Subcutaneous adipose tissue (tissue), 4 donors: Measurements from ENCODE around the gene M6PR. TPM values are rescaled to one million over a fixed set of nuclear protein-coding genes. Genes with fewer than 3 reads are reported as not detected.
"Not testable (repeated sequence)": the region's sequence is repeated elsewhere in the genome, so short reads cannot be mapped to it uniquely, and the experiment has no call there.

Experiments
- CTCF ChIP-seq: fragments of 450-650 bp; IDR thresholded peaks from one replicate; pipeline ENCODE4 v1.5.1; 2016; ENCODE audit warnings: low read depth, mild to moderate bottlenecking, control low read depth, antibody characterized with exemption, moderate library complexity
- total RNA-seq, 4 donors: library from RNA; depleted of rRNA; stranded (reverse); fragments of >200 nt; gene quantifications; one replicate each; pipeline ENCODE4 v1.1.0, GENCODE V29; 2016

M6PR gene
- total RNA-seq, 4 donors from 2014 or later, result 101 to 161 (median 114) TPM

- no peak for TF ChIP-seq CTCF
Observed at GRCh38 chr12:8936735-8937134, 12.7 kb downstream of the M6PR start.

GRCh38 chr12:8922544-8922943 lies 26.9 kb downstream of the M6PR start:
- no peak for TF ChIP-seq CTCF

DNA sequence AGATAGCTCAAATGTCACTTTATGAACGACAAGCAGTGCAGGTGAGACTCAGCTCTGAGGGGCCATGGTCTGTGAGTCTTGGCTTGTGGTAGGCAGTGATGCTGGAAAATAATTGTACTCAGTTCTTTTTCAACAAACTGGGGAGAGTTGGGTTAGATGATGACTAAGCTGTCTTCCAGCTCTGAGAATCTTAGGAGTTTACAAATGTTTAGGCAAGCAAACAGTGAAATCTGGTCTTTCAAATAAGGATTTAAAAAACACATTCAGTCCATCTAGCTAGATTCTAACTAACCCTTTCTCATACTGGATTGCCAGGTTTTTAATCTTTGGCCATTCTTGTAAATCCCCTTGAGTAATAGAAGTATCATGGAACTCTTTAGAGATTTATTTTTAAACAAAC lies 31.7 kb downstream of the M6PR start:
- TF ChIP-seq CTCF, result no peak

- no peak for TF ChIP-seq CTCF
Observed at GRCh38 chr12:8917031-8917430, 32.4 kb downstream of the M6PR start.

DNA sequence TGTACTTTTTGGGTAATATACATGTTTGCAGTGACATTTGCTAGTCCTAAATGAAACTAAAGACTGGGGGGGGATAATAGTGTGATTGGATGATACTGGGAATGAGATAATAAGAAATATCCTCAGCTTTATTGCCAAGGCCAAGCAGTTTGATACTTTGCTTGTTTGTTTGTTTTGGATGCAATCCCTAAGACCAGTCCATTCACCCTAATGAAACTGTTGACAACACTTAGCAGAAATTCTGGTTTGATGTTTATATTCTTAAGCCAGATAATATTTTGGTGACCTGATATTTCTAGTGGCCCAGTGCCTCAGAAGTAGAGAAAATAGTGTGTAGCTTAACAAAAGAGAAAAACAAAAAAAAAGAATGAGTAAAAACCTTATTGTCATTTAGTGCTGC lies 33.3 kb downstream of the M6PR start:
- TF ChIP-seq CTCF, result no peak

- TF ChIP-seq CTCF, result no peak
Observed at GRCh38 chr12:8914716-8915526, 34.5 kb downstream of the M6PR start.

DNA sequence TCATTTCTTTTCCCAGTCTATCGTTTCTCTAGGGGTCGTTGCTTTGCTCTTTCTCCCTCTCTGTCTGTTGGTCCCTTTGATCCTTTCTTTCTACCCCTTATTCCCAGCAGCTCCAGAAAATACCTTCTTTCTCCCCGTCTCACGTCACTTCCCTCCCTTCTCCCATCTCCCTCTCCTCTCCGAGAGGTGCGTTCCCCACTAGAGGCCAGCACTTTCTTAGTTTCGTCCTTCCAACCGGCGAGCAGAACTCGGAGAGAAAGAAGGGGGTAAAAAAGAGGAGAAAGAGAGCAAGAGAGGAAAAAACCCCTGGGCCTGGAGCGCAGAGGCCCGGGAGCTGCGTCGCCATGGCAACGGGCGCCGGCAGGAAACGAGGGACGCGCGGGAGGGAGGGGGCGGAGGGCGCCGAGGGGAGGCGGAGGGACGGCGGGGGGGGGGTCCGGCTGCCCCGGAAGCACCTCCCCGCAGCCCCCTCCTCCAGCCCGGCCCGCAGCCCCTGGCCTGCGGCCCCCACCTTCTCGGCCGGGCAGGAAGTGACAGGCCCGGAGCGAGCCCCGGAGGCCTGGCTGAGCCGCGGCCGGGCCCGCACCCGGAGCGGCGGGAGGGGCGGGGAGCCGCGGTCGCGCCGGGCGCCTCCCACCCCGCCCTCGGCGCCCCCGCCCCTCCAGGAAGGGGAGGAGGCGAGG lies 35.3 kb downstream of the M6PR start, which contains the start of gene PHC1:
PHC1 (plus strand) TSS at position 477 of the 683 bp plus-strand sequence. CDS start 3,169 bp downstream, outside the sequence.
- not testable (repeated sequence) for TF ChIP-seq CTCF
